K562 (cell line): ENCODE data around the gene GRID2IP. TPM values are rescaled to one million over a fixed set of nuclear protein-coding genes. Genes with fewer than 3 reads are reported as not detected.

Experiments used
- ATAC-seq: fragments of 200-7000 bp; cut with Tn5 transposase; 3 replicates; pipeline ENCODE4 v1.9.1; 2020; ENCODE audit warnings: moderate library complexity
- BruUV-seq: library from RNA; stranded (reverse); fragments of 400-500 nt; replicated peaks from 2 replicates; lab custom pipeline; 2021; lab: Mats Ljungman, UMichigan
- CTCF ChIA-PET: fragments of 300-600 bp; formaldehyde crosslinking; extraction: SDS; loops from one replicate; lab custom pipeline; 2021; ENCODE audit warnings: low intra/inter-chr PET ratio; lab: Yijun Ruan, JAX
- POLR2A ChIA-PET: fragments of 300-600, 350-650 bp; sonication (Branson Sonifier 250); formaldehyde crosslinking; extraction: SDS; loops from one replicate; lab custom pipeline; 2021; ENCODE audit warnings: antibody characterized with exemption, inconsistent platforms; lab: Yijun Ruan, JAX
- DNase-seq, 4 experiments: peaks; one replicate each; pipeline versions ENCODE4 v3.0.0 to v3.0.0-alpha.2; 2011 to 2018; ENCODE audit warnings: low spot score in 3 of 4, mixed read lengths in 3 of 4; ENCODE audit errors: extremely low read depth in 1 of 4
- FAIRE-seq: peaks from 2 replicates; lab custom pipeline; 2011; peaks lifted over from hg19 to GRCh38; lab: Jason Lieb, UNC
- H2AFZ ChIP-seq: 2 replicates; pipeline ENCODE4 v1.6.0; 2011; ENCODE audit warnings: low read depth, low read length, control low read depth, inconsistent platforms
- H3K27ac ChIP-seq: fragments of 200-600 bp; 3 replicates; pipeline ENCODE4 v1.8.0; 2011; ENCODE audit warnings: low read depth, mild to moderate bottlenecking, control low read depth, inconsistent platforms, low read length, moderate library complexity, mixed read lengths; ENCODE audit errors: extremely low read depth
- H3K27me3 ChIP-seq, 2 experiments: fragments of 300-600 bp in 1 of 2; 2 replicates in 1 of 2; 3 replicates in 1 of 2; pipeline versions ENCODE4 v1.6.0 to v1.8.0; 2011; ENCODE audit warnings: inconsistent platforms in 2 of 2, low read length in 2 of 2, mild to moderate bottlenecking in 1 of 2, mixed read lengths in 1 of 2, moderate library complexity in 1 of 2; ENCODE audit not compliant: control insufficient read depth in 2 of 2, insufficient read depth in 2 of 2
- H3K36me3 ChIP-seq: fragments of 300-600 bp; 3 replicates; pipeline ENCODE4 v1.8.0; 2011; ENCODE audit warnings: mild to moderate bottlenecking, low read length, inconsistent platforms; ENCODE audit not compliant: control insufficient read depth, insufficient read depth
- H3K4me1 ChIP-seq, 2 experiments: fragments of 200-600 bp in 1 of 2; replicated peaks in 1 of 2; 2 replicates in 1 of 2; 3 replicates in 1 of 2; pipeline versions ENCODE4 v1.5.1 to v1.8.0; 2011; ENCODE audit warnings: inconsistent platforms in 2 of 2, low read length in 2 of 2, mild to moderate bottlenecking in 1 of 2, mixed read lengths in 1 of 2, moderate library complexity in 1 of 2; ENCODE audit not compliant: control insufficient read depth in 2 of 2, insufficient read depth in 2 of 2
- H3K4me2 ChIP-seq: 2 replicates; pipeline ENCODE4 v1.6.1; 2011; ENCODE audit warnings: low read length, control low read depth, inconsistent platforms, mixed read lengths; ENCODE audit not compliant: insufficient read depth
- H3K4me3 ChIP-seq: fragments of 200-600 bp; sonication (generic), shearing (Covaris generic); 2 replicates; pipeline ENCODE4 v1.5.1; 2016; ENCODE audit warnings: control low read depth, inconsistent platforms
- H3K79me2 ChIP-seq: fragments of 200-600 bp; 3 replicates; pipeline ENCODE4 v1.8.0; 2011; ENCODE audit warnings: low read length, inconsistent platforms; ENCODE audit not compliant: control insufficient read depth, insufficient read depth
- H3K9ac ChIP-seq, 2 experiments: 2 replicates each; pipeline versions ENCODE4 v1.6.0 to v1.6.1; 2011; ENCODE audit warnings: low read depth in 2 of 2, low read length in 2 of 2, control low read depth in 1 of 2, inconsistent platforms in 1 of 2, mild to moderate bottlenecking in 1 of 2, mixed read lengths in 1 of 2; ENCODE audit not compliant: insufficient read depth in 1 of 2
- H3K9me1 ChIP-seq: one replicate; pipeline ENCODE4 v1.6.0; 2011; ENCODE audit warnings: inconsistent platforms, mild to moderate bottlenecking, low read length, moderate library complexity; ENCODE audit not compliant: control insufficient read depth, insufficient read depth
- H3K9me3 ChIP-seq: replicated peaks from 2 replicates; pipeline ENCODE4 v1.5.1; 2011; ENCODE audit warnings: low read depth, low read length, inconsistent platforms; ENCODE audit not compliant: control insufficient read depth, insufficient read depth
- H4K20me1 ChIP-seq: replicated peaks from 2 replicates; pipeline ENCODE4 v1.6.1; 2011; ENCODE audit warnings: low read length, inconsistent platforms, mixed read lengths; ENCODE audit not compliant: control insufficient read depth, insufficient read depth
- ADNP ChIP-seq: fragments of 200-800 bp; sonication (Bioruptor generic); IDR thresholded peaks from 2 replicates; pipeline ENCODE4 v1.6.1; 2016; ENCODE audit warnings: missing genetic modification characterization, missing compliant biosample characterization
- CSDE1 ChIP-seq, 2 experiments: fragments of 450-650 bp; IDR thresholded peaks; 2 replicates each; pipeline ENCODE4 v1.6.1; 2016; ENCODE audit warnings: mild to moderate bottlenecking in 1 of 2
- ESRRB ChIP-seq: fragments of 250-450 bp; sonication (Bioruptor Pico); IDR thresholded peaks from 2 replicates; pipeline ENCODE4 v1.5.0; 2020; ENCODE audit warnings: mild to moderate bottlenecking, moderate library complexity, borderline replicate concordance
- EZH2 ChIP-seq: IDR thresholded peaks from 2 replicates; pipeline ENCODE4 v1.6.1; 2012; ENCODE audit warnings: low read depth, mild to moderate bottlenecking, inconsistent platforms, low read length, borderline replicate concordance
- FOXA3 ChIP-seq, 2 experiments: fragments of 450-650 bp in 1 of 2; sonication (generic) in 1 of 2; formaldehyde crosslinking; IDR thresholded peaks in 1 of 2; conservative IDR thresholded peaks in 1 of 2; 2 replicates each; pipeline versions ENCODE4 v1.4.0 to v1.8.0; 2020 to 2022; ENCODE audit warnings: mild to moderate bottlenecking in 2 of 2, missing genetic modification reagents in 1 of 2
- KAT2B ChIP-seq: IDR thresholded peaks from one replicate; pipeline ENCODE4 v1.6.1; 2012; ENCODE audit warnings: low read depth, mild to moderate bottlenecking, control low read depth, inconsistent platforms, low read length, moderate library complexity
- NR2C1 ChIP-seq, 2 experiments: fragments of 450-650 bp; IDR thresholded peaks; 2 replicates each; pipeline ENCODE4 v1.6.1; 2017; ENCODE audit warnings: mild to moderate bottlenecking in 2 of 2, antibody characterized with exemption in 1 of 2, inconsistent platforms in 1 of 2, missing compliant biosample characterization in 1 of 2, missing genetic modification characterization in 1 of 2
- NR2C2 ChIP-seq, 2 experiments: fragments of 200-800 bp in 1 of 2; sonication (Bioruptor generic) in 1 of 2; sonication (generic) in 1 of 2; formaldehyde crosslinking in 1 of 2; IDR thresholded peaks; 2 replicates each; pipeline versions ENCODE4 v1.6.1 to v1.8.0; 2016 to 2022; ENCODE audit warnings: mild to moderate bottlenecking in 1 of 2, missing compliant biosample characterization in 1 of 2, missing genetic modification characterization in 1 of 2, missing genetic modification reagents in 1 of 2
- PHF8 ChIP-seq: fragments of 200-600 bp; sonication (generic); IDR thresholded peaks from 2 replicates; pipeline ENCODE4 v1.6.1; 2012; ENCODE audit warnings: mixed run types, mild to moderate bottlenecking, inconsistent platforms, low read length, moderate library complexity, borderline replicate concordance
- UBTF ChIP-seq, 2 experiments: IDR thresholded peaks; 2 replicates each; pipeline ENCODE4 v1.6.1; 2012; ENCODE audit warnings: improper control_type of control experiment in 2 of 2, low read depth in 2 of 2, low read length in 2 of 2, borderline replicate concordance in 1 of 2
- ZNF436 ChIP-seq: fragments of 250-450, 450-650 bp; sonication (Bioruptor Pico); formaldehyde crosslinking; IDR thresholded peaks from 2 replicates; pipeline ENCODE4 v1.7.0; 2020; ENCODE audit warnings: mild to moderate bottlenecking
- WGBS: fragments of 100-300 bp; shearing (Covaris generic); methylation state at CpG from one replicate; pipeline ENCODE4 v1.1.6; 2016; ENCODE audit warnings: low coverage, mixed read lengths; ENCODE audit not compliant: insufficient coverage; ENCODE audit errors: missing lambda C conversion rate; 5-methylcytosine and 5-hydroxymethylcytosine counted together
- in situ Hi-C: fragments of 300-500 bp; cut with MboI; formaldehyde crosslinking; loops from 4 replicates; pipeline ENCODE4 v1.15.0; 2018; ENCODE audit warnings: inconsistent platforms, mixed read lengths
- intact Hi-C: fragments of 100-400 bp; cut with micrococcal nuclease; formaldehyde crosslinking; loops from 2 replicates; pipeline ENCODE4 v1.14.2; 2022
- polyA plus RNA-seq, 8 experiments: library from polyadenylated mRNA; depleted of rRNA in 4 of 8; stranded (reverse) in 5 of 8; unstranded in 3 of 8; fragments of >200 nt; fragmentation: Nextera tagmentation in 2 of 8; fragmentation: Illumina TruSeq in 1 of 8; extraction: Ambion mirVana in 2 of 8; extraction: Trizol in 1 of 8; gene quantifications; 2 replicates each; pipeline versions ENCODE4 v1.2.1 to v1.2.3, GENCODE V29; 2011 to 2014; ENCODE audit warnings: inconsistent platforms in 1 of 8, missing spikeins in 1 of 8
- total RNA-seq, 7 experiments: library from RNA; depleted of rRNA in 6 of 7; stranded (reverse); fragments of >200 nt in 6 of 7; fragmentation: Illumina TruSeq in 2 of 7; extraction: Trizol in 2 of 7; gene quantifications; 2 replicates each; pipeline versions ENCODE4 v1.2.1 to v1.2.3, GENCODE V29; 2011 to 2021; ENCODE audit warnings: low replicate concordance in 1 of 7
- TF ChIP-seq, protein P1 (sequence below): fragments of 450-650 bp; IDR thresholded peaks from 2 replicates; pipeline ENCODE4 v1.7.1; 2018; ENCODE audit warnings: mild to moderate bottlenecking, low read depth; ENCODE audit not compliant: partially characterized antibody

GRID2IP gene
- total and polyA plus RNA-seq, 9 of the 15 experiments (the other 6 are each of a cell fraction or from before 2014, with no cell fraction given), result not detected

DNA sequence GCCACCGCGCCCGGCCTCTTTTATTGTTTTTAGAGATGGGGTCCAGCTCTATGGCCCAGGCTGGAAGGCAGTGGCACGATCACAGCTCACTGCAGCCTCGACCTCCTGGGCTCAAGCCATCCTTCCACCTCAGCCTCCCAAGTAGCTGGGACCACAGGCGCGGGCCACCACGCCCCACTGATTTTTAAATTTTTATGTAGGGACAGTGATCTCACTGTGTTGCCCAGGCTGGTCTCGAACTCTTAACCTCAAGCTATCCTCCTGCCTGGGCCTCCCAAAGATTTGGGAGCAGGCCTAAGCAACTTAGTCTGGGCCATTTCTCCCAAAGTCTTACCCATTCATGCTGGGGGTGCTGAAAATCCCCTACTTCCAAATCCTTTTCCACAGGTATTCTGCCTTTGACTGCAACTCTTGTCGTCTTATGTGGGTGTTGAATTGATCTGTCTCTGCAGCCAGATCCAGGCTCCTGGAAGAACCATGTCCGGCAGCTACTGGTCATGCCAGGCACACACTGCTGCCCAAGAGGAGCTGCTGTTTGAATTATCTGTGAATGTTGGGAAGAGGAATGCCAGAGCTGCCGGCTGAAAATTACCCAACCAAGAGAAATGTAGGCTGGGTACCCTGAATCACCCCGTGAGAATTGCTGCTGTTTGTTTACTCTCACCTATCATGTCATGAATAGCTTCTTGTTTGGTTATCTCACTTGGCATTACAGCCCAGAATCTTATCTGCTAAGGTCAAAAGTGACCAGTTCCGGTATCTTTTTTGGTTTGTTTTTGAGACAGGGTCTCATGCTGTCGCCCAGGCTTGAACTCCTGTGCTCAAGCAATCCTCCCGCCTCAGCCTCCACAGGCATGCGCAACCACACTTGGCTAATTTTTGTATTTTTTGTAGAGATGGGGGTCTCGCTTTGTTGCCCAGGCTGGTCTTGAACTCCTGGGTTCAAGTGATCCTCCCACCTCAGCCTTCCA lies 27.1 kb upstream of the GRID2IP start:
- intact Hi-C loops (no loop called here), in situ Hi-C loops (no loop called here)
- FAIRE-seq (peak; percentile 78), DNase-seq (peak in 1 of 4 experiments; percentile 18), ATAC-seq (no peak)
- Histone ChIP-seq H3K4me3 (peak overlapping the region; percentile 95), H3K79me2 (peaks cover 20% of the 10 kb centered on the region), H3K9me1 (no peaks in the 10 kb centered on the region), H3K27me3 (0 out of 5 replicates have a peak, but pooled peaks cover 0 to 2% of the 10 kb centered on the region in 2 experiments), H3K27ac (peak overlapping the region; percentile 96), H3K4me2 (peak overlapping the region; percentile 81), H3K36me3 (peaks cover 40% of the 10 kb centered on the region; the same call in 2 of the 3 replicates), H3K9ac (peak overlapping the region; percentile 18 to 90), H3K4me1 (peaks cover 13 to 20% of the 10 kb centered on the region in 2 experiments), H3K9me3 (no peaks in the 10 kb centered on the region), H2AFZ (no peak overlapping the region), H4K20me1 (no peaks in the 10 kb centered on the region)
- BruUV-seq, result TSS peak; percentile 48
- CTCF ChIA-PET, result no interaction called here
- POLR2A ChIA-PET, result interaction anchor here (0.6 to 2.3 kb wide), 3 partner anchors 11 to 34 kb away, joined by 3 to 19 read pairs (median 5); partner anchors contain the start of gene INTS15
- WGBS, result 51% methylated on average over 15 of the region's 18 CpGs
- TF ChIP-seq ZNF436, result no peak
- TF ChIP-seq PHF8, result no peak
- 0 out of 2 replicates have a peak, but pooled peaks have one; percentile 49 for TF ChIP-seq ADNP (tag)
- TF ChIP-seq FOXA3 (CRISPR knock-in tag; conservative IDR thresholded peaks at IDR 0.05 in 1 of 2, IDR thresholded peaks at IDR 0.05 in 1 of 2), result 0 out of 4 replicates have a peak, but pooled peaks of 1 of the 2 experiments have one; percentile 18
- no peak for TF ChIP-seq EZH2
- TF ChIP-seq, protein P1, sequence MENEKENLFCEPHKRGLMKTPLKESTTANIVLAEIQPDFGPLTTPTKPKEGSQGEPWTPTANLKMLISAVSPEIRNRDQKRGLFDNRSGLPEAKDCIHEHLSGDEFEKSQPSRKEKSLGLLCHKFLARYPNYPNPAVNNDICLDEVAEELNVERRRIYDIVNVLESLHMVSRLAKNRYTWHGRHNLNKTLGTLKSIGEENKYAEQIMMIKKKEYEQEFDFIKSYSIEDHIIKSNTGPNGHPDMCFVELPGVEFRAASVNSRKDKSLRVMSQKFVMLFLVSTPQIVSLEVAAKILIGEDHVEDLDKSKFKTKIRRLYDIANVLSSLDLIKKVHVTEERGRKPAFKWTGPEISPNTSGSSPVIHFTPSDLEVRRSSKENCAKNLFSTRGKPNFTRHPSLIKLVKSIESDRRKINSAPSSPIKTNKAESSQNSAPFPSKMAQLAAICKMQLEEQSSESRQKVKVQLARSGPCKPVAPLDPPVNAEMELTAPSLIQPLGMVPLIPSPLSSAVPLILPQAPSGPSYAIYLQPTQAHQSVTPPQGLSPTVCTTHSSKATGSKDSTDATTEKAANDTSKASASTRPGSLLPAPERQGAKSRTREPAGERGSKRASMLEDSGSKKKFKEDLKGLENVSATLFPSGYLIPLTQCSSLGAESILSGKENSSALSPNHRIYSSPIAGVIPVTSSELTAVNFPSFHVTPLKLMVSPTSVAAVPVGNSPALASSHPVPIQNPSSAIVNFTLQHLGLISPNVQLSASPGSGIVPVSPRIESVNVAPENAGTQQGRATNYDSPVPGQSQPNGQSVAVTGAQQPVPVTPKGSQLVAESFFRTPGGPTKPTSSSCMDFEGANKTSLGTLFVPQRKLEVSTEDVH, result no peak
- no peak for TF ChIP-seq NR2C2 (CRISPR knock-in tag; IDR thresholded peaks at IDR 0.05)
- peak; percentile 34; the same call in 1 of the 2 replicates for TF ChIP-seq NR2C2 (tag; IDR thresholded peaks at IDR 0.05)
- no peak for TF ChIP-seq NR2C1 (IDR thresholded peaks at IDR 0.05)
- TF ChIP-seq NR2C1 (tag; IDR thresholded peaks at IDR 0.05), result 0 out of 2 replicates have a peak, but pooled peaks have one; percentile 28
- TF ChIP-seq CSDE1 (IDR thresholded peaks at IDR 0.05), result no peak
- TF ChIP-seq UBTF (IDR thresholded peaks at IDR 0.05; ENCODE audit: borderline replicate concordance in 1 of 2, low read depth in 2 of 2, low read length in 2 of 2), result no peak
- no peak for TF ChIP-seq KAT2B
- TF ChIP-seq ESRRB, result no peak
